SJSA1 (cell line): ENCODE measurements around the gene KLHL25. TPM values are rescaled to one million over a fixed set of nuclear protein-coding genes. Genes with fewer than 3 reads are reported as not detected.

Source experiments
- DNase-seq, 2 experiments: peaks; one replicate each; pipeline ENCODE4 v3.0.0-alpha.2; 2015 to 2020; ENCODE audit warnings: low spot score in 2 of 2, low read depth in 1 of 2
- H3K27ac ChIP-seq: fragments of 250-450 bp; sonication (Bioruptor Pico); 2 replicates; pipeline ENCODE4 v1.5.1; 2020; ENCODE audit warnings: mild to moderate bottlenecking, moderate library complexity
- H3K27me3 ChIP-seq: fragments of 250-450 bp; sonication (Bioruptor Pico); replicated peaks from 2 replicates; pipeline ENCODE4 v1.5.1; 2020; ENCODE audit warnings: mild to moderate bottlenecking, moderate library complexity
- H3K36me3 ChIP-seq: fragments of 250-450 bp; sonication (Bioruptor Pico); 2 replicates; pipeline ENCODE4 v1.5.1; 2020; ENCODE audit warnings: mild to moderate bottlenecking
- H3K4me1 ChIP-seq: fragments of 250-450 bp; sonication (Bioruptor Pico); replicated peaks from 2 replicates; pipeline ENCODE4 v1.6.1; 2021; ENCODE audit warnings: mild to moderate bottlenecking
- H3K4me3 ChIP-seq: fragments of 250-450 bp; sonication (Bioruptor Pico); 2 replicates; pipeline ENCODE4 v1.5.1; 2020; ENCODE audit warnings: mild to moderate bottlenecking
- H3K9me3 ChIP-seq: fragments of 250-450 bp; sonication (Bioruptor Pico); replicated peaks from 2 replicates; pipeline ENCODE4 v1.5.1; 2020; ENCODE audit warnings: mild to moderate bottlenecking
- total RNA-seq: library from RNA; depleted of rRNA; stranded (reverse); fragments of >200 nt; shearing (Covaris generic); gene quantifications from 2 replicates; pipeline ENCODE4 v1.2.3, GENCODE V29; 2014

Gene KLHL25
- total RNA-seq, 1 experiment from 2014 or later, result 4.3 TPM

- no peak overlapping the region for H3K27ac ChIP-seq
- no peaks in the 10 kb centered on the region for H3K4me1 ChIP-seq
- no peaks in the 10 kb centered on the region for H3K27me3 ChIP-seq
- DNase-seq, result no peak
- H3K9me3 ChIP-seq, result no peaks in the 10 kb centered on the region
- H3K4me3 ChIP-seq, result no peak overlapping the region
- H3K36me3 ChIP-seq, result no peaks in the 10 kb centered on the region
Observed at GRCh38 chr15:85777250-85778106, 17.2 kb downstream of the KLHL25 start.

DNA sequence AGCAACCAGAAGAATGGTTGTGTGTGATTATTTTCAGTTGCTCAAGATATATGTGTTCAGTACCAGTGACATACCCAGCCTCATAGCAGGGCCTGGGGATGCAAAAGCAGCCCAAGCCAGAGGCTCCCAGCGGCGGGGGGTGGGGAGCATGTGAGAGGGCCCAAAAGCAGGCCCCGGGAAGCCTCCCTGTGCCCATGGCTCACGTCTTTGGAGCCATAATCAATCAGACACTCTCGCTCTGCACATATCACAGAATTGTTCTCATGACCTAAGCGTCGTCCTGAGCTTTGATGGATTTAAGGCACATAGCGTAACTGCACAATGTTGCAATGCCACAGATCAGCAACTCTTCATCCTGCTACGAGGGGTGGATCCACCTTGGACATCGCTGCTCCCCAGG lies 20.8 kb downstream of the KLHL25 start:
- DNase-seq, result no peak
- Histone ChIP-seq H3K27me3 (no peaks in the 10 kb centered on the region), H3K27ac (no peak overlapping the region), H3K9me3 (no peaks in the 10 kb centered on the region), H3K36me3 (no peaks in the 10 kb centered on the region), H3K4me1 (no peaks in the 10 kb centered on the region), H3K4me3 (no peak overlapping the region)

GRCh38 chr15:85773249-85773648 lies 21.5 kb downstream of the KLHL25 start:
- Histone ChIP-seq H3K4me3 (no peak overlapping the region), H3K27me3 (no peaks in the 10 kb centered on the region), H3K27ac (no peak overlapping the region), H3K36me3 (peaks cover 1% of the 10 kb centered on the region; the same call in 1 of the 2 replicates), H3K9me3 (no peaks in the 10 kb centered on the region), H3K4me1 (no peaks in the 10 kb centered on the region)
- DNase-seq, result peak in 1 of 2 experiments; percentile 33

DNA sequence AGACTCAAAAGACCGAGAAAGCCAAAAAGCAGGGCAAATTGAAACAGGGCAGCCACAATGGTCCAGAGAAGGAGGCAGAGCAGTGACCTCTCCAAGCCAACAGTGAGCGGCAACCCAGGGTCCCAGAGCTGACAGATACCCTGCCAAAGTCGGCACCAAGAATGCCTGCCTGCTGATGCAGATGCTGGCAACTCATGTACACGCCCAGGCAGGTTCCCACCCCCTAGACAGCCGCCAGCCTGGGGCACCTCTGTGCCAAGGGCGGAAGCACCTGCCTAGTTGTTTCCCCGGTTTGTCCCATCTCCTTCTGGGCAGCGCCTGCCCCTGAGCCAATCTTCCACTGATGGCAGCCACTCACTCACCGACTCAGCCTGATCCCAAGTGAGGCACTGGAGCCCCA lies 22.1 kb downstream of the KLHL25 start:
- H3K27me3 ChIP-seq, result no peaks in the 10 kb centered on the region
- H3K9me3 ChIP-seq, result no peaks in the 10 kb centered on the region
- peaks cover 5% of the 10 kb centered on the region; the same call in 1 of the 2 replicates for H3K36me3 ChIP-seq
- H3K4me3 ChIP-seq, result no peak overlapping the region
- no peaks in the 10 kb centered on the region for H3K4me1 ChIP-seq
- no peak overlapping the region for H3K27ac ChIP-seq
- peak in 1 of 2 experiments; percentile 40 for DNase-seq

GRCh38 chr15:85771781-85772445 lies 22.8 kb downstream of the KLHL25 start:
- Histone ChIP-seq H3K4me3 (no peak overlapping the region), H3K27me3 (no peaks in the 10 kb centered on the region), H3K36me3 (peaks cover 5% of the 10 kb centered on the region; the same call in 1 of the 2 replicates), H3K4me1 (no peaks in the 10 kb centered on the region), H3K9me3 (no peaks in the 10 kb centered on the region), H3K27ac (no peak overlapping the region)
- peak in 1 of 2 experiments; percentile 34 for DNase-seq

DNA sequence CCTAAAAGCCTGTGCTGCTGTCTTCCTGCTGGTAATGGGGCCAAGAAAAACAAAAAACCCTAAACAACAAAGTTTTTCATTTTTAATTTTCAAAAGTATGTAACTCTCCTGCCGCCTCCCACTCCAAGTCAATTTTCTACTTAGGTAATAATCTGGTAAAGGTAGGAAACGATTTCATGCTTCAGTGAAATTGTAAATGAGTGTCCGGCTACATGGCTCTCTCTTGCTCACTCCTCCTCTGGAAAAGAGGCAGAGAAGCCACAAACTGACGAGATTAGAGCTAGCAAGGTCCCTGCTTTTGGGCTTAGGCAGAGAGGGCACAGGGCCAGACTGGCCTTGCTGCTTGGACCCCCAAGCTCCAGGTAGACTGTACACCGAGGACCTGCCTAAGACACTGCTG lies 23.5 kb downstream of the KLHL25 start:
- DNase-seq, result no peak
- Histone ChIP-seq H3K36me3 (peaks cover 5% of the 10 kb centered on the region; the same call in 1 of the 2 replicates), H3K27ac (no peak overlapping the region)

DNA sequence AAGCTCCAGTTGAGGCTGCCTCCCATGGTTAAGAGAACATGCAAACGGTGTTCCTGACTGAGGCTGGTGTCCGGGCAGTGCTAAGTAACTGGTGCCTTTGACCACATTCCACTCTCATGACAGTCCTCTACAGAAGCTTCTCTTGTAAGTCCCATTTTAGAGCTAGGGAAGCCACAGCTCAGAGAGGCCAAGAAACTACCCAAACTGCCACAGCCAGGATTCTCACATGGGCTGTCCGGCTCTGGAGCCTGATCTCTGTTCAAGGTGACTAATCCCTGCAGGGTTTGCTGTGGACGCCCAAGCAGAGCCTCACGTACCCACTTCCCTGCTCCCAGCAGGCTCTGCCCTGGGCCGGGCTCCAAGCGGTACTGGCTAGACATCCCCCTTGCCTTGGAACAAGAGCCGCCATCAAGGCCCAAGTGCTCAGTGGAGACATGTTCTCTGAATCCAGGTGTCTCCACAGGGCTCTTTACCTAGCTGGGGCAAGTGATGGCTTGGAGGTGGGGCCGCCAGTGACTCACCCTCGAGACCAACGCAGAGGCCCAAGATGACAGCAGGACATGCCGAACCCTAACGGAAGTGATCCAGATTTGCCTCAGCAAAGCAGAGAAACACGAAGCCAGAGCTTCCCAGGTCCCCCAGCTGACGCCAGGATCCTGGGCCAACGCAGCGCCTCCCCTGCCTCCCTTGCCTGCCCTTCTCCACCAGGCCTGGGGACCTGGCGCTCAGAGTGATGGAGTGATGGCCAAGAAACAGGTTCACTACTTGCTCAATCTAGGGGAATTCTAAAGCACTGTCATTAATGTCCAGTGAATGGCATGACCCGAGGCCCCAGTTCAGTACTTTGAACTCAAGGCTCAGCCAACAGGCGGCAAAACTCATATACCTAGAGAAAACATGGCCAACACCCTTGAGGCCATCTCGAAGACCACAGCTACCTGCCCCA lies 24.4 kb downstream of the KLHL25 start:
- Histone ChIP-seq H3K36me3 (peaks cover 5% of the 10 kb centered on the region; the same call in 1 of the 2 replicates), H3K9me3 (no peaks in the 10 kb centered on the region), H3K27me3 (no peaks in the 10 kb centered on the region), H3K4me3 (no peak overlapping the region), H3K4me1 (no peaks in the 10 kb centered on the region), H3K27ac (no peak overlapping the region)
- DNase-seq, result no peak

More for the DNA sequence above, 23.5 kb downstream of the KLHL25 start:
- H3K9me3 ChIP-seq, result no peaks in the 10 kb centered on the region
- no peaks in the 10 kb centered on the region for H3K4me1 ChIP-seq
- no peak overlapping the region for H3K4me3 ChIP-seq
- H3K27me3 ChIP-seq, result no peaks in the 10 kb centered on the region

GRCh38 chr15:85769182-85769900 lies 25.4 kb downstream of the KLHL25 start:
- no peaks in the 10 kb centered on the region for H3K9me3 ChIP-seq
- no peaks in the 10 kb centered on the region for H3K4me1 ChIP-seq
- H3K4me3 ChIP-seq, result no peak overlapping the region
- H3K27me3 ChIP-seq, result no peaks in the 10 kb centered on the region
- H3K27ac ChIP-seq, result no peak overlapping the region
- peaks cover 5% of the 10 kb centered on the region; the same call in 1 of the 2 replicates for H3K36me3 ChIP-seq
- DNase-seq, result peak in 1 of 2 experiments; percentile 45

- no peak overlapping the region for H3K27ac ChIP-seq
- H3K4me3 ChIP-seq, result no peak overlapping the region
- H3K36me3 ChIP-seq, result peaks cover 5% of the 10 kb centered on the region; the same call in 1 of the 2 replicates
- no peaks in the 10 kb centered on the region for H3K27me3 ChIP-seq
- H3K4me1 ChIP-seq, result no peaks in the 10 kb centered on the region
- peak in 1 of 2 experiments; percentile 40 for DNase-seq
- H3K9me3 ChIP-seq, result no peaks in the 10 kb centered on the region
Observed at GRCh38 chr15:85768595-85769168, 26.0 kb downstream of the KLHL25 start.

GRCh38 chr15:85767785-85768529 lies 26.8 kb downstream of the KLHL25 start:
- no peaks in the 10 kb centered on the region for H3K4me1 ChIP-seq
- peaks cover 5% of the 10 kb centered on the region; the same call in 1 of the 2 replicates for H3K36me3 ChIP-seq
- H3K4me3 ChIP-seq, result no peak overlapping the region
- peak in 1 of 2 experiments; percentile 35 for DNase-seq
- H3K9me3 ChIP-seq, result no peaks in the 10 kb centered on the region
- H3K27ac ChIP-seq, result no peak overlapping the region
- H3K27me3 ChIP-seq, result no peaks in the 10 kb centered on the region

DNA sequence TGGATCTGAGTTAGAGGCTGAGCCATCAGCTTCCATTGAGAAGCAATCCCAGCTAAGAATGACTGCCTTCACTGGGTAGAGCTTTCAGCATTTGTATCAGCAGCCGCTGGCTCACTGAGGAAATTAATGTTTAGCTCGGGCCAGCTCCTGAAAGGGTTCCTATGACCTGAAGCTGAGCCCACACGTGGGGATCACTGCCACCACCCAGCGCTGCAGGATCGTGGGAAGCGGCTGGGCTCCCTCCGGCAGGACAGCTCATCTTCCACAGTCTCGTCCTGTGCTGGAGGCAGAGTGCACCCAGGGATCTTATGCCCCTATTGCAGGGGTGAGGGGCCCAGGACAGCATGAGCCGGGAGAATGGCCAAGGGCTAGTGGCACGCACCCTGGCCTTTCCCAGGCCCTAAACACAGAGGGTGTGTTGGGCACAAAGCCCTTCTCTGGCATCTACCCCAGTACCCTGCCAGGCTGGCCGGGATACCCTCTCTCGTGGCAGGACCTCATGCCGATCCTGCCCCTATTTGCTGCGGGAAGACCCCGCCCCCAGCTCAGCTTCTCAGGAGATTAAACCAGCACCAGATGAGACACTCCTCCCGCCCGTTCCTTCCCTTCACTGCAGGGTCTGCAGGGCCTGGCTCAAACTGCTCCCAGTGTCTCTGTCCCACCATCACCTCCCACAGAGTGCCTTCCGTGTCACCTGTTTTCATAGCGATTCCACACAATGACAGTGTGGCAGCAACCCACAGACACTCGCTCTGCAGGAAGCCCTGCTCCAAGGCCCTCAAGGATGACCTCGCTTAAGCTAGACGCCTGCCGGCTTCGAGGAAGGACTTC lies 28.5 kb downstream of the KLHL25 start:
- H3K36me3 ChIP-seq, result peaks cover 5% of the 10 kb centered on the region; the same call in 1 of the 2 replicates
- peak in 1 of 2 experiments; percentile 35 for DNase-seq
- H3K27ac ChIP-seq, result no peak overlapping the region
- H3K4me3 ChIP-seq, result no peak overlapping the region
- no peaks in the 10 kb centered on the region for H3K4me1 ChIP-seq
- no peaks in the 10 kb centered on the region for H3K27me3 ChIP-seq
- H3K9me3 ChIP-seq, result no peaks in the 10 kb centered on the region
